Measurements from ENCODE around the gene ZNF264.
A peak's percentile ranks its signal among the peaks of the same experiment; 100 is the strongest.
"Not testable (repeated sequence)": the region's sequence is repeated elsewhere in the genome, so short reads cannot be mapped to it uniquely, and the experiment has no call there.

Gene ZNF264

GRCh38 chr19:57171551-57172081 is 19.7 kb upstream of the ZNF264 start:
- H3K4me3 ChIP-seq (replicated peaks in 1 of 2; ENCODE audit: low read depth in 2 of 2, low read length in 2 of 2): peak overlapping the region; percentile 30 to 33
- peak; percentile 18 to 43 for DNase-seq (ENCODE audit: low read depth in 2 of 2)
- TF ChIP-seq, protein P1, sequence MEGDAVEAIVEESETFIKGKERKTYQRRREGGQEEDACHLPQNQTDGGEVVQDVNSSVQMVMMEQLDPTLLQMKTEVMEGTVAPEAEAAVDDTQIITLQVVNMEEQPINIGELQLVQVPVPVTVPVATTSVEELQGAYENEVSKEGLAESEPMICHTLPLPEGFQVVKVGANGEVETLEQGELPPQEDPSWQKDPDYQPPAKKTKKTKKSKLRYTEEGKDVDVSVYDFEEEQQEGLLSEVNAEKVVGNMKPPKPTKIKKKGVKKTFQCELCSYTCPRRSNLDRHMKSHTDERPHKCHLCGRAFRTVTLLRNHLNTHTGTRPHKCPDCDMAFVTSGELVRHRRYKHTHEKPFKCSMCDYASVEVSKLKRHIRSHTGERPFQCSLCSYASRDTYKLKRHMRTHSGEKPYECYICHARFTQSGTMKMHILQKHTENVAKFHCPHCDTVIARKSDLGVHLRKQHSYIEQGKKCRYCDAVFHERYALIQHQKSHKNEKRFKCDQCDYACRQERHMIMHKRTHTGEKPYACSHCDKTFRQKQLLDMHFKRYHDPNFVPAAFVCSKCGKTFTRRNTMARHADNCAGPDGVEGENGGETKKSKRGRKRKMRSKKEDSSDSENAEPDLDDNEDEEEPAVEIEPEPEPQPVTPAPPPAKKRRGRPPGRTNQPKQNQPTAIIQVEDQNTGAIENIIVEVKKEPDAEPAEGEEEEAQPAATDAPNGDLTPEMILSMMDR (IDR thresholded peaks at IDR 0.05; ENCODE audit: low read depth, low read length): no peak

DNA sequence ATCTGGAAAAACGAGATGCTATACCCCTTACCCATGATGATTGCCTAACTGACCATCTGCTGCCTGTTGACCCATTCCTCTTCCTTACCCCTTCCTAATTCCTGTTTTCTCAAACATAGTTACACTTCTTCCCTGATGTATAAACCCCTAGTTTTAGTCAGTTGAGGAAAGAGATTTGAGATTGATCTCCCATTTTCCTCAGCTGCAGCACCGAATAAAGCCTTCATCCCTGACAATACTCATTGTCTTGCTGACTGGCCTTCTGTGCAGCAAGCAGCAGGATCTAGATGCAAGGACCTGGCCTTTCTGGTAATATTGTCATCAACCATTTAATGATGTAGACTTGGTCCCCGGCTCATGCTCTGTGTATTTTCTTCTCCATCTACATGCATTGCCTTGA is 999 bp upstream of the ZNF264 start:
- no peak overlapping the region for H3K4me3 ChIP-seq (replicated peaks in 1 of 2; ENCODE audit: low read depth in 2 of 2, low read length in 2 of 2)
- TF ChIP-seq, protein P1 (IDR thresholded peaks at IDR 0.05; ENCODE audit: low read depth, low read length): no peak
- DNase-seq (ENCODE audit: low read depth in 2 of 2): no peak

DNA sequence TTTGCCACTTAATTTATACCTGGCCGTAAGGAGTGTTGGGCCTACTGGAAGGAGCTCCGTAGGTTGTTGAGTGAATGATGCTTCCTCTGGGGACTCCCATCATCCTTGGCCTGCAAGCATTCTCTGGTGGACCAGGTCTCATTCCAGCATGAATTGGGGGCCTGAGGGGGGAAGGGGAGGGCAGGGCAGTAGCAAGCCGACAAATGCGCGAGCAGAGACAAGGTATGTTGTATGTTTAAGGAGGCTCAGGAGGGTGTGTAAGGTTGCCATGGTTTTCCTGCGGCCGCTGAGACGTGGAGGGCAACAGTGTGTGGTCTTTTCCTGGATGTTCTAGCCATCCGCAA is 749 bp downstream of the ZNF264 start:
- H3K4me3 ChIP-seq (replicated peaks in 1 of 2; ENCODE audit: low read depth in 2 of 2, low read length in 2 of 2): peak overlapping the region; percentile 95 to 97
- TF ChIP-seq, protein P1 (IDR thresholded peaks at IDR 0.05; ENCODE audit: low read depth, low read length): no peak
- DNase-seq (ENCODE audit: low read depth in 2 of 2): peak; percentile 4 to 7

DNA sequence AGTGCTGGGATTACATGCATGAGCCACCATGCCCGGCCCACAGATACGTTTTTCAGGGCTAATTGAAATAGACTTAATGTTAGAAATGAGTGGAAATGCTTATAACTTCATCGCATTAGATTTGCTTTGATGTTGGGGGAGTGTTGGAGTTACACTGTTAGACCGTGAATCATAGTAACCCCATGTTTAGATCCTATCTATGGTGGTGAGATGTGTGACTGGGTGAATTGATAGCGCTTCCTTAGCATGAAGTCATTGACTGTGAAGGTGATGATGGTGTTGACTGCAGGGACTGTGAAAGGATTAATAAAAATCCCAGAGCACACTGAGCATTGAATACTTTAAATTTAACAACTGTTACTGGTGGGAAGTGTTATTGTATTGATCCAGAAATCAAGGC is 1.7 kb downstream of the ZNF264 start:
- TF ChIP-seq, protein P1 (IDR thresholded peaks at IDR 0.05; ENCODE audit: low read depth, low read length): no peak
- DNase-seq (ENCODE audit: low read depth in 2 of 2): no peak
- peak overlapping the region; percentile 95 to 97 for H3K4me3 ChIP-seq (replicated peaks in 1 of 2; ENCODE audit: low read depth in 2 of 2, low read length in 2 of 2)

DNA sequence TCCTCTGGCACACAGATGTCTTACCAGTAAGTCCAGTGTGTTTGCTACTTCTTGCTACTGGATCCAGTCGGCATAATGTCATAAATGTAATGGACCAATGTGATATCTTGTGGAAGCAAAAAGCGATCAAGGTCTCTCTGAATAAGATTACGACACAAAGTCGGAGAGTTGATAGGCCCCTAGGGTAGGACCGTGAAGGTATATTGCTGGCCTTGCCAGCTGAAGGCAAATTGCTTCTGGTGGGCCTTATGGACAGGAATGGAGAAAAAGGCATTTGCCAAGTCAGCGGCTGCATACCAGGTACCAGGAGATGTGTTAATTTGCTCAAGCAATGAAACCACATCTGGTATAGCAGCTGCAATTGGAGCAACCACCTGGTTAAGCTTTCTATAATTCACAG is 6.6 kb downstream of the ZNF264 start:
- DNase-seq (ENCODE audit: low read depth in 2 of 2); H3K4me3 ChIP-seq (replicated peaks in 1 of 2; ENCODE audit: low read depth in 2 of 2, low read length in 2 of 2): not testable (repeated sequence)

GRCh38 chr19:57202160-57202559 is 10.9 kb downstream of the ZNF264 start:
- TF ChIP-seq, protein P1 (IDR thresholded peaks at IDR 0.05; ENCODE audit: low read depth, low read length): no peak
- H3K4me3 ChIP-seq (replicated peaks in 1 of 2; ENCODE audit: low read depth in 2 of 2, low read length in 2 of 2): no peak overlapping the region
- DNase-seq (ENCODE audit: low read depth in 2 of 2): no peak

GRCh38 chr19:57210381-57210780 is 19.1 kb downstream of the ZNF264 start:
- H3K4me3 ChIP-seq (replicated peaks in 1 of 2; ENCODE audit: low read depth in 2 of 2, low read length in 2 of 2): no peak overlapping the region
- TF ChIP-seq, protein P1 (IDR thresholded peaks at IDR 0.05; ENCODE audit: low read depth, low read length): no peak
- DNase-seq (ENCODE audit: low read depth in 2 of 2): no peak

Data from cardiac fibroblast (primary cell).